ENCODE measurements around the gene LRIT1.
"Not testable (repeated sequence)": the region's sequence is repeated elsewhere in the genome, so short reads cannot be mapped to it uniquely, and the experiment has no call there.

LRIT1 gene

GRCh38 chr10:84241185-84241790 is at the start of gene LRIT1:
TSS of gene LRIT1 (minus strand) at chr10:84241546. CDS start at chr10:84241439, 107 bp downstream.
- no peak for DNase-seq

GRCh38 chr10:84290235-84290634 is 48.9 kb upstream of the LRIT1 start:
- DNase-seq = peak; percentile 21

GRCh38 chr10:84289521-84290200 is 48.3 kb upstream of the LRIT1 start:
- DNase-seq = no peak

GRCh38 chr10:84288151-84288550 is 46.8 kb upstream of the LRIT1 start:
- DNase-seq = no peak

- no peak for DNase-seq
Observed at GRCh38 chr10:84286695-84287094, 45.3 kb upstream of the LRIT1 start.

GRCh38 chr10:84279876-84280475 is 38.6 kb upstream of the LRIT1 start:
- DNase-seq = not testable (repeated sequence)

- DNase-seq = peak; percentile 84
Observed at GRCh38 chr10:84270708-84271107, 29.4 kb upstream of the LRIT1 start.

- no peak for DNase-seq
Observed at GRCh38 chr10:84269773-84270172, 28.4 kb upstream of the LRIT1 start.

- DNase-seq = no peak
Observed at GRCh38 chr10:84269162-84269561, 27.8 kb upstream of the LRIT1 start.

GRCh38 chr10:84267503-84268126 is 26.3 kb upstream of the LRIT1 start:
- peak; percentile 47 for DNase-seq

- peak; percentile 9 for DNase-seq
Observed at GRCh38 chr10:84265418-84265817, 24.1 kb upstream of the LRIT1 start.

GRCh38 chr10:84264611-84265141 is 23.3 kb upstream of the LRIT1 start:
- DNase-seq = no peak

GRCh38 chr10:84263716-84264115 is 22.4 kb upstream of the LRIT1 start:
- DNase-seq = no peak

- DNase-seq = no peak
Observed at GRCh38 chr10:84262190-84262956, 21.0 kb upstream of the LRIT1 start.

GRCh38 chr10:84261236-84261915 is 20.0 kb upstream of the LRIT1 start:
- DNase-seq = no peak

- DNase-seq = no peak
Observed at GRCh38 chr10:84258034-84258695, 16.8 kb upstream of the LRIT1 start.

GRCh38 chr10:84257343-84258020 is 16.1 kb upstream of the LRIT1 start:
- DNase-seq = no peak

- DNase-seq = no peak
Observed at GRCh38 chr10:84256510-84257342, 15.4 kb upstream of the LRIT1 start.

GRCh38 chr10:84254552-84255478 is 13.5 kb upstream of the LRIT1 start:
- no peak for DNase-seq

Data from NCI-H2029 (cell line).